Mesenchymal stem cell (in vitro differentiated cells and primary cell): Measurements from ENCODE around the gene ADAP1.
A peak's percentile ranks its signal among the peaks of the same experiment; 100 is the strongest.

ENCODE experiments used
- DNase-seq: peaks from one replicate; pipeline ENCODE4 v3.0.0-alpha.2; 2013
- H2AFZ ChIP-seq: one replicate; pipeline ENCODE4 v1.6.1; 2013; ENCODE audit warnings: low read depth, mild to moderate bottlenecking, control low read depth, inconsistent platforms, low read length, moderate library complexity
- H2AK5ac ChIP-seq: 2 replicates; pipeline ENCODE4 v1.6.1; 2013; ENCODE audit warnings: low read length, moderate library complexity, mild to moderate bottlenecking, inconsistent platforms; ENCODE audit not compliant: severe bottlenecking
- H2BK120ac ChIP-seq: one replicate; pipeline ENCODE4 v1.6.1; 2013; ENCODE audit warnings: low read depth, mild to moderate bottlenecking, inconsistent platforms, low read length, moderate library complexity
- H2BK12ac ChIP-seq, 2 experiments: one replicate each; pipeline ENCODE4 v1.6.1; 2013; ENCODE audit warnings: inconsistent platforms in 2 of 2, low read length in 2 of 2, mild to moderate bottlenecking in 2 of 2, moderate library complexity in 2 of 2, control low read depth in 1 of 2
- H2BK15ac ChIP-seq: one replicate; pipeline ENCODE4 v1.6.1; 2013; ENCODE audit warnings: mild to moderate bottlenecking, low read depth, inconsistent platforms; ENCODE audit not compliant: poor library complexity, severe bottlenecking
- H2BK5ac ChIP-seq: 2 replicates; pipeline ENCODE4 v1.6.1; 2013; ENCODE audit warnings: low read depth, mild to moderate bottlenecking, low read length, control low read depth, inconsistent platforms; ENCODE audit not compliant: poor library complexity, severe bottlenecking
- H3K14ac ChIP-seq, 2 experiments: one replicate each; pipeline ENCODE4 v1.6.1; 2013; ENCODE audit warnings: inconsistent platforms in 2 of 2, low read length in 2 of 2, control low read depth in 1 of 2, mild to moderate bottlenecking in 1 of 2, moderate library complexity in 1 of 2
- H3K18ac ChIP-seq, 2 experiments: one replicate each; pipeline ENCODE4 v1.6.1; 2013; ENCODE audit warnings: inconsistent platforms in 2 of 2, low read length in 2 of 2, control low read depth in 1 of 2, low read depth in 1 of 2, mild to moderate bottlenecking in 1 of 2
- H3K23ac ChIP-seq, 2 experiments: one replicate each; pipeline ENCODE4 v1.6.1; 2013; ENCODE audit warnings: inconsistent platforms in 2 of 2, low read length in 2 of 2, mild to moderate bottlenecking in 2 of 2, moderate library complexity in 2 of 2, control low read depth in 1 of 2
- H3K27ac ChIP-seq: 2 replicates; pipeline ENCODE4 v1.5.1; 2013; ENCODE audit warnings: mild to moderate bottlenecking, moderate library complexity, low read length, control low read depth, inconsistent platforms; ENCODE audit not compliant: poor library complexity, severe bottlenecking
- H3K27me3 ChIP-seq, 2 experiments: 2 replicates each; pipeline versions ENCODE4 v1.6.1 to v1.7.0; 2013; ENCODE audit warnings: low read length in 2 of 2, mild to moderate bottlenecking in 2 of 2, moderate library complexity in 2 of 2, control low read depth in 1 of 2, inconsistent platforms in 1 of 2; ENCODE audit not compliant: control insufficient read depth in 1 of 2, insufficient read depth in 1 of 2
- H3K36me3 ChIP-seq, 2 experiments: 2 replicates each; pipeline versions ENCODE4 v1.6.1 to v1.7.0; 2013; ENCODE audit warnings: low read length in 2 of 2, control low read depth in 1 of 2, inconsistent platforms in 1 of 2, low read depth in 1 of 2, mild to moderate bottlenecking in 1 of 2; ENCODE audit not compliant: insufficient read depth in 2 of 2, control insufficient read depth in 1 of 2
- H3K4ac ChIP-seq, 2 experiments: one replicate each; pipeline ENCODE4 v1.6.1; 2013; ENCODE audit warnings: inconsistent platforms in 2 of 2, low read length in 2 of 2, mild to moderate bottlenecking in 2 of 2, moderate library complexity in 2 of 2, control low read depth in 1 of 2, low read depth in 1 of 2
- H3K4me1 ChIP-seq: 2 replicates; pipeline ENCODE4 v1.6.1; 2013; ENCODE audit warnings: low read depth, low read length, control low read depth; ENCODE audit not compliant: control insufficient read depth, insufficient read depth
- H3K4me2 ChIP-seq: 2 replicates; pipeline ENCODE4 v1.6.1; 2013; ENCODE audit warnings: low read length, mild to moderate bottlenecking, inconsistent platforms; ENCODE audit not compliant: poor library complexity, severe bottlenecking
- H3K4me3 ChIP-seq, 2 experiments: 2 replicates each; pipeline versions ENCODE4 v1.5.1 to v1.7.0; 2013; ENCODE audit warnings: low read length in 2 of 2, mild to moderate bottlenecking in 2 of 2, control low read depth in 1 of 2, low read depth in 1 of 2; ENCODE audit not compliant: insufficient read depth in 1 of 2
- H3K79me1 ChIP-seq: replicated peaks from 2 replicates; pipeline ENCODE4 v1.6.1; 2013; ENCODE audit warnings: mild to moderate bottlenecking, control low read depth, low read length, inconsistent platforms; ENCODE audit not compliant: poor library complexity, severe bottlenecking
- H3K9ac ChIP-seq: 2 replicates; pipeline ENCODE4 v1.7.0; 2013; ENCODE audit warnings: mild to moderate bottlenecking, low read length, moderate library complexity
- H3K9me3 ChIP-seq: 2 replicates; pipeline ENCODE4 v1.7.0; 2013; ENCODE audit warnings: mild to moderate bottlenecking, low read length; ENCODE audit not compliant: control insufficient read depth
- H4K8ac ChIP-seq: one replicate; pipeline ENCODE4 v1.6.1; 2013; ENCODE audit warnings: inconsistent platforms, mild to moderate bottlenecking, low read length, moderate library complexity
- H4K91ac ChIP-seq: one replicate; pipeline ENCODE4 v1.6.1; 2013; ENCODE audit warnings: mild to moderate bottlenecking, low read length, inconsistent platforms
- WGBS: methylation state at CpG from one replicate; pipeline ENCODE4 v1.1.7; 2013; ENCODE audit warnings: mixed read lengths; 5-methylcytosine and 5-hydroxymethylcytosine counted together

ADAP1 gene

GRCh38 chr7:949021-949934, 5.2 kb downstream of the ADAP1 start:
- Histone ChIP-seq H3K36me3 (no peaks in the 10 kb centered on the region), H2BK15ac (no peak overlapping the region), H3K4me1 (peaks cover 13% of the 10 kb centered on the region), H3K18ac (no peak overlapping the region), H4K8ac (no peak overlapping the region), H3K4me2 (no peak overlapping the region), H3K27ac (no peak overlapping the region), H3K14ac (peak overlapping the region in 1 of 2 experiments; percentile 53), H4K91ac (no peak overlapping the region), H2AK5ac (no peak overlapping the region), H3K27me3 (peaks cover 18 to 34% of the 10 kb centered on the region in 2 experiments), H2BK12ac (no peak overlapping the region), H2BK120ac (no peak overlapping the region), H3K4ac (no peak overlapping the region), H2AFZ (no peak overlapping the region), H2BK5ac (no peak overlapping the region), H3K4me3 (no peak overlapping the region), H3K79me1 (no peaks in the 10 kb centered on the region), H3K9ac (no peak overlapping the region), H3K9me3 (no peaks in the 10 kb centered on the region), H3K23ac (no peak overlapping the region)
- no peak for DNase-seq
- 86% methylated on average over 28 of the region's 28 CpGs for WGBS

- no peak overlapping the region for H2BK120ac ChIP-seq
- H3K23ac ChIP-seq: no peak overlapping the region
- H3K18ac ChIP-seq: no peak overlapping the region
- H2AFZ ChIP-seq: no peak overlapping the region
- no peak overlapping the region for H3K27ac ChIP-seq
- H3K36me3 ChIP-seq: no peaks in the 10 kb centered on the region
- peaks cover 7 to 21% of the 10 kb centered on the region in 2 experiments for H3K27me3 ChIP-seq
- H3K14ac ChIP-seq: no peak overlapping the region
- H3K4me3 ChIP-seq: no peak overlapping the region
- H3K9me3 ChIP-seq: no peaks in the 10 kb centered on the region
- H2BK5ac ChIP-seq: no peak overlapping the region
- no peak for DNase-seq
- no peak overlapping the region for H3K9ac ChIP-seq
- no peak overlapping the region for H2AK5ac ChIP-seq
- no peak overlapping the region for H2BK12ac ChIP-seq
- H3K4ac ChIP-seq: no peak overlapping the region
- no peak overlapping the region for H4K8ac ChIP-seq
- no peaks in the 10 kb centered on the region for H3K79me1 ChIP-seq
- H3K4me1 ChIP-seq: peaks cover 7% of the 10 kb centered on the region
- 91% methylated on average over 37 of the region's 37 CpGs for WGBS
- no peak overlapping the region for H3K4me2 ChIP-seq
- H4K91ac ChIP-seq: no peak overlapping the region
- no peak overlapping the region for H2BK15ac ChIP-seq
Measured at GRCh38 chr7:947391-948210, 6.9 kb downstream of the ADAP1 start.

- Histone ChIP-seq H3K79me1 (no peaks in the 10 kb centered on the region), H3K4me2 (no peak overlapping the region), H3K9ac (no peak overlapping the region), H3K23ac (no peak overlapping the region), H2BK5ac (no peak overlapping the region), H3K9me3 (peaks cover 4% of the 10 kb centered on the region), H3K4me1 (peaks cover 7% of the 10 kb centered on the region), H4K8ac (no peak overlapping the region), H4K91ac (no peak overlapping the region), H2AFZ (peak overlapping the region; percentile 1), H2BK12ac (no peak overlapping the region), H3K14ac (no peak overlapping the region), H3K27ac (no peak overlapping the region), H3K4me3 (no peak overlapping the region), H3K4ac (no peak overlapping the region), H3K36me3 (no peaks in the 10 kb centered on the region), H2BK120ac (no peak overlapping the region), H2AK5ac (no peak overlapping the region), H3K27me3 (peaks cover 0 to 23% of the 10 kb centered on the region in 2 experiments), H2BK15ac (no peak overlapping the region), H3K18ac (no peak overlapping the region)
- DNase-seq: no peak
- WGBS: 86% methylated on average over 28 of the region's 29 CpGs
Measured at GRCh38 chr7:946256-946996, 8.1 kb downstream of the ADAP1 start.
